GM23338 (cell line): ENCODE measurements around the gene CAMTA1. TPM values are rescaled to one million over a fixed set of nuclear protein-coding genes. Genes with fewer than 3 reads are reported as not detected.

ENCODE experiments used
- ATAC-seq: fragments of 200-7000 bp; cut with Tn5 transposase; 3 replicates; pipeline ENCODE4 v1.9.1; 2020
- DNase-seq: peaks from one replicate; pipeline ENCODE4 v3.0.0-alpha.2; 2015; ENCODE audit warnings: low spot score
- H2AFZ ChIP-seq: fragments of 200-600 bp; sonication (generic); 2 replicates; pipeline ENCODE4 v1.8.0; 2016; ENCODE audit warnings: antibody characterized with exemption, mild to moderate bottlenecking, moderate library complexity
- H3F3A ChIP-seq: fragments of 200-600 bp; sonication (generic); replicated peaks from 2 replicates; pipeline ENCODE4 v1.8.0; 2017; ENCODE audit warnings: antibody characterized with exemption, mixed run types, low read depth
- H3K27ac ChIP-seq: fragments of 200-600 bp; sonication (generic); 2 replicates; pipeline ENCODE4 v1.6.1; 2016; ENCODE audit warnings: low read depth
- H3K27me3 ChIP-seq: fragments of 200-600 bp; sonication (generic); 2 replicates; pipeline ENCODE4 v1.8.0; 2016; ENCODE audit warnings: mild to moderate bottlenecking, mixed run types, moderate library complexity; ENCODE audit not compliant: insufficient read depth
- H3K36me3 ChIP-seq: fragments of 200-600 bp; sonication (generic); 2 replicates; pipeline ENCODE4 v1.8.0; 2016; ENCODE audit warnings: mild to moderate bottlenecking; ENCODE audit not compliant: insufficient read depth
- H3K4me1 ChIP-seq: fragments of 200-600 bp; sonication (generic); 2 replicates; pipeline ENCODE4 v1.8.0; 2016; ENCODE audit warnings: mild to moderate bottlenecking, moderate library complexity; ENCODE audit not compliant: insufficient read depth
- H3K4me2 ChIP-seq: fragments of 200-600 bp; sonication (generic); 2 replicates; pipeline ENCODE4 v1.7.1; 2017; ENCODE audit warnings: mixed run types
- H3K4me3 ChIP-seq: fragments of 200-600 bp; sonication (generic); 2 replicates; pipeline ENCODE4 v1.6.1; 2016; ENCODE audit warnings: mixed run types
- H3K79me2 ChIP-seq: fragments of 200-600 bp; sonication (generic); replicated peaks from 2 replicates; pipeline ENCODE4 v1.8.0; 2017; ENCODE audit warnings: mild to moderate bottlenecking; ENCODE audit not compliant: insufficient read depth
- H3K9me2 ChIP-seq: fragments of 200-600 bp; sonication (generic); 2 replicates; pipeline ENCODE4 v1.8.0; 2017; ENCODE audit not compliant: insufficient read depth
- H4K20me1 ChIP-seq: fragments of 200-600 bp; sonication (generic); replicated peaks from 2 replicates; pipeline ENCODE4 v1.8.0; 2017; ENCODE audit warnings: mild to moderate bottlenecking; ENCODE audit not compliant: insufficient read depth
- H3K27ac Mint-ChIP-seq: 2 replicates; pipeline ENCODE4 v1.8.0; 2020; ENCODE audit warnings: inconsistent platforms, mild to moderate bottlenecking, moderate library complexity, mixed read lengths
- H3K27me3 Mint-ChIP-seq: 3 replicates; pipeline ENCODE4 v1.8.0; 2022; ENCODE audit warnings: low read depth, mild to moderate bottlenecking, moderate library complexity, mixed read lengths, inconsistent platforms; ENCODE audit not compliant: insufficient read depth, poor library complexity
- H3K36me3 Mint-ChIP-seq: 3 replicates; pipeline ENCODE4 v1.8.0; 2021; ENCODE audit warnings: low read depth, mild to moderate bottlenecking, inconsistent platforms, moderate library complexity, mixed read lengths
- H3K4me1 Mint-ChIP-seq: 3 replicates; pipeline ENCODE4 v1.8.0; 2020; ENCODE audit warnings: mild to moderate bottlenecking, inconsistent platforms, mixed read lengths
- H3K4me3 Mint-ChIP-seq: 3 replicates; pipeline ENCODE4 v1.8.0; 2021; ENCODE audit warnings: moderate library complexity, mild to moderate bottlenecking, inconsistent platforms, mixed read lengths
- H3K9me3 Mint-ChIP-seq: 3 replicates; pipeline ENCODE4 v1.8.0; 2020; ENCODE audit warnings: moderate library complexity, mild to moderate bottlenecking, inconsistent platforms, mixed read lengths
- CTCF ChIP-seq, 2 experiments: fragments of 200-600 bp in 1 of 2; sonication (generic) in 1 of 2; conservative IDR thresholded peaks; 2 replicates each; pipeline versions ENCODE4 v1.5.1 to v1.6.1; 2016 to 2017; ENCODE audit warnings: antibody characterized with exemption in 2 of 2, low read depth in 2 of 2, mild to moderate bottlenecking in 2 of 2, moderate library complexity in 1 of 2
- NANOG ChIP-seq: IDR thresholded peaks from 2 replicates; pipeline ENCODE4 v1.6.1; 2016; ENCODE audit warnings: antibody characterized with exemption, borderline replicate concordance
- STAT1 ChIP-seq: IDR thresholded peaks from one replicate; pipeline ENCODE4 v1.6.1; 2016; ENCODE audit warnings: antibody characterized with exemption; ENCODE audit not compliant: unreplicated experiment
- ZNF114 ChIP-seq: fragments of 250-450 bp; sonication (Bioruptor Pico); IDR thresholded peaks from 2 replicates; pipeline ENCODE4 v1.5.0; 2020; ENCODE audit warnings: mild to moderate bottlenecking, moderate library complexity
- ZNF331 ChIP-seq: fragments of 250-450 bp; sonication (Bioruptor Pico); IDR thresholded peaks from 2 replicates; pipeline ENCODE4 v1.5.0; 2020; ENCODE audit warnings: low read depth, mild to moderate bottlenecking, moderate library complexity
- ZNF462 ChIP-seq: fragments of 250-450 bp; sonication (Bioruptor Pico); IDR thresholded peaks from 2 replicates; pipeline ENCODE4 v1.5.0; 2020; ENCODE audit warnings: mild to moderate bottlenecking, moderate library complexity
- polyA plus RNA-seq: library from polyadenylated mRNA; unstranded; fragments of >200 nt; fragmentation: Nextera tagmentation; extraction: Ambion mirVana; gene quantifications from 2 replicates; pipeline ENCODE4 v1.2.1, GENCODE V29; 2016
- total RNA-seq: library from RNA; depleted of rRNA; stranded (reverse); fragments of >200 nt; shearing (Covaris generic); gene quantifications from 2 replicates; pipeline ENCODE4 v1.2.3, GENCODE V29; 2014

CAMTA1 gene
- total and polyA plus RNA-seq, 2 experiments from 2014 or later = 115 to 519 TPM

- Histone ChIP-seq H3K27me3 (no peaks in the 10 kb centered on the region), H3K4me3 (no peak overlapping the region), H3K4me2 (peak overlapping the region; percentile 53), H3F3A (no peaks in the 10 kb centered on the region), H3K79me2 (peaks cover 51% of the 10 kb centered on the region), H3K27ac (peak overlapping the region; percentile 41), H3K9me2 (no peaks in the 10 kb centered on the region), H3K36me3 (no peaks in the 10 kb centered on the region), H2AFZ (no peak overlapping the region), H3K4me1 (peaks cover 51% of the 10 kb centered on the region), H4K20me1 (0 out of 2 replicates have a peak, but pooled peaks cover 5% of the 10 kb centered on the region)
- ATAC-seq (peak; percentile 67), DNase-seq (no peak)
- H3K4me1 Mint-ChIP-seq = peaks cover 56% of the 10 kb centered on the region
- no peaks in the 10 kb centered on the region for H3K27me3 Mint-ChIP-seq
- no peaks in the 10 kb centered on the region for H3K36me3 Mint-ChIP-seq
- H3K4me3 Mint-ChIP-seq = no peak overlapping the region
- H3K27ac Mint-ChIP-seq = peak overlapping the region; percentile 89
- TF ChIP-seq NANOG = no peak
- peak in 1 of 2 experiments; percentile 3; a peak in 1 of 4 replicates for TF ChIP-seq CTCF (conservative IDR thresholded peaks at IDR 0.05; ENCODE audit: low read depth in 2 of 2)
- no peak for TF ChIP-seq STAT1
- TF ChIP-seq ZNF331 (CRISPR knock-in tag) = no peak
- TF ChIP-seq ZNF462 (CRISPR knock-in tag) = no peak
- no peak for TF ChIP-seq ZNF114 (CRISPR knock-in tag)
- no peaks in the 10 kb centered on the region for H3K9me3 Mint-ChIP-seq
These were observed 82.7 kb downstream of the CAMTA1 start for GRCh38 chr1:6867729-6868659.
